ENCODE results near the gene ZNF431. TPM values are rescaled to one million over a fixed set of nuclear protein-coding genes. Genes with fewer than 3 reads are reported as not detected.

ZNF431 gene
- total and polyA plus RNA-seq, 11 donors = 4.6 to 20.0 (median 11.0) TPM

GRCh38 chr19:21117041-21117907 lies 24.6 kb upstream of the ZNF431 start:
- 88 to 96% (median 95%) methylated on average over 2 of the region's 2 CpGs for WGBS, 4 donors
- peaks cover 0 to 42% (median 12%) of the 10 kb centered on the region in 12 donors for H3K9me3 ChIP-seq
- ATAC-seq = no peak
- H3K27ac ChIP-seq = no peak overlapping the region
- no peak overlapping the region for H3K4me3 ChIP-seq
- H3K4me1 ChIP-seq = no peaks in the 10 kb centered on the region
- H3K27me3 ChIP-seq = no peaks in the 10 kb centered on the region
- peaks cover 0 to 36% (median 16%) of the 10 kb centered on the region in 9 donors for H3K36me3 ChIP-seq
- intact Hi-C loops (cut with DNase I) = no loop called here
- TF ChIP-seq POLR2A (IDR thresholded peaks at IDR 0.05) = no peak
- no peak for TF ChIP-seq CTCF (IDR thresholded peaks at IDR 0.05)
- no peak for DNase-seq

- DNase-seq (no peak), ATAC-seq (no peak)
- Histone ChIP-seq H3K27ac (no peak overlapping the region), H3K4me1 (peaks cover 0 to 6% (median 0%) of the 10 kb centered on the region in 12 donors), H3K27me3 (no peaks in the 10 kb centered on the region), H3K4me3 (no peak overlapping the region), H3K36me3 (no peaks in the 10 kb centered on the region), H3K9me3 (peaks cover 0 to 11% (median 0%) of the 10 kb centered on the region in 12 donors)
- intact Hi-C loops (cut with DNase I) = no loop called here
- TF ChIP-seq CTCF (IDR thresholded peaks at IDR 0.05) (no peak), POLR2A (IDR thresholded peaks at IDR 0.05) (no peak)
Observed at GRCh38 chr19:21126078-21126477, 15.8 kb upstream of the ZNF431 start.

- no peak for DNase-seq
- Histone ChIP-seq H3K36me3 (no peaks in the 10 kb centered on the region), H3K4me3 (no peak overlapping the region), H3K27me3 (no peaks in the 10 kb centered on the region), H3K4me1 (peaks cover 0 to 6% (median 0%) of the 10 kb centered on the region in 12 donors), H3K9me3 (peaks cover 0 to 11% (median 0%) of the 10 kb centered on the region in 12 donors), H3K27ac (peak overlapping the region in 1 of 12 donors; percentile 19)
- no peak for ATAC-seq
- TF ChIP-seq CTCF (IDR thresholded peaks at IDR 0.05) (no peak), POLR2A (IDR thresholded peaks at IDR 0.05) (no peak)
- 32 to 48% (median 35%) methylated on average over 2 of the region's 2 CpGs for WGBS, 4 donors
- intact Hi-C loops (cut with DNase I) = no loop called here
Observed at GRCh38 chr19:21127001-21127400, 14.8 kb upstream of the ZNF431 start.

GRCh38 chr19:21127898-21128297 lies 13.9 kb upstream of the ZNF431 start:
- H3K27ac ChIP-seq = no peak overlapping the region
- no peaks in the 10 kb centered on the region for H3K27me3 ChIP-seq
- H3K4me1 ChIP-seq = peaks cover 0 to 6% (median 0%) of the 10 kb centered on the region in 12 donors
- TF ChIP-seq CTCF (IDR thresholded peaks at IDR 0.05) (no peak), POLR2A (IDR thresholded peaks at IDR 0.05) (no peak)
- no peak for ATAC-seq
- peaks cover 0 to 11% (median 0%) of the 10 kb centered on the region in 12 donors for H3K9me3 ChIP-seq
- H3K36me3 ChIP-seq = no peaks in the 10 kb centered on the region
- WGBS, 4 donors = 35 to 47% (median 40%) methylated on average over 4 of the region's 4 CpGs
- intact Hi-C loops (cut with DNase I) = no loop called here
- no peak overlapping the region for H3K4me3 ChIP-seq
- no peak for DNase-seq

Data from heart left ventricle (tissue), 16 donors.